ENCODE measurements around the gene KPNB1.
"Not testable (repeated sequence)": the region's sequence is repeated elsewhere in the genome, so short reads cannot be mapped to it uniquely, and the experiment has no call there.

The KPNB1 gene

DNA sequence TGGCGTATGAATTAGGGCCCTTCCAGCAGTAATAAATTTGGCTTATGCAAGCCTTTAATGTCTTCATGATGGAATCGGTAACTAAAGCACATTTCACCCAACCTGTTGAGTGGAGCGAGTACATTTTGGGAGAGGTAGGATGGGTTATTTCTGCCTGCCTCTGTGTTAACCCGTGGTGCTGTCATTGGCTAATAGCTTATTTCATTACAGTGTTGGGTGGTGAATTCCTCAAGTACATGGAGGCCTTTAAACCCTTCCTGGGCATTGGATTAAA, 26.4 kb downstream of the KPNB1 start:
- Mint-ChIP-seq H3K4me1 (peaks cover 14% of the 10 kb centered on the region), H3K4me3 (no peak overlapping the region), H3K27me3 (ENCODE audit: low read depth, poor library complexity) (no peaks in the 10 kb centered on the region), H3K36me3 (ENCODE audit: low read depth) (peaks cover 82% of the 10 kb centered on the region), H3K27ac (no peak overlapping the region), H3K9me3 (no peaks in the 10 kb centered on the region)
- DNase-seq = no peak
- TF ChIP-seq, protein P1, sequence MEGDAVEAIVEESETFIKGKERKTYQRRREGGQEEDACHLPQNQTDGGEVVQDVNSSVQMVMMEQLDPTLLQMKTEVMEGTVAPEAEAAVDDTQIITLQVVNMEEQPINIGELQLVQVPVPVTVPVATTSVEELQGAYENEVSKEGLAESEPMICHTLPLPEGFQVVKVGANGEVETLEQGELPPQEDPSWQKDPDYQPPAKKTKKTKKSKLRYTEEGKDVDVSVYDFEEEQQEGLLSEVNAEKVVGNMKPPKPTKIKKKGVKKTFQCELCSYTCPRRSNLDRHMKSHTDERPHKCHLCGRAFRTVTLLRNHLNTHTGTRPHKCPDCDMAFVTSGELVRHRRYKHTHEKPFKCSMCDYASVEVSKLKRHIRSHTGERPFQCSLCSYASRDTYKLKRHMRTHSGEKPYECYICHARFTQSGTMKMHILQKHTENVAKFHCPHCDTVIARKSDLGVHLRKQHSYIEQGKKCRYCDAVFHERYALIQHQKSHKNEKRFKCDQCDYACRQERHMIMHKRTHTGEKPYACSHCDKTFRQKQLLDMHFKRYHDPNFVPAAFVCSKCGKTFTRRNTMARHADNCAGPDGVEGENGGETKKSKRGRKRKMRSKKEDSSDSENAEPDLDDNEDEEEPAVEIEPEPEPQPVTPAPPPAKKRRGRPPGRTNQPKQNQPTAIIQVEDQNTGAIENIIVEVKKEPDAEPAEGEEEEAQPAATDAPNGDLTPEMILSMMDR (IDR thresholded peaks at IDR 0.05) = no peak

DNA sequence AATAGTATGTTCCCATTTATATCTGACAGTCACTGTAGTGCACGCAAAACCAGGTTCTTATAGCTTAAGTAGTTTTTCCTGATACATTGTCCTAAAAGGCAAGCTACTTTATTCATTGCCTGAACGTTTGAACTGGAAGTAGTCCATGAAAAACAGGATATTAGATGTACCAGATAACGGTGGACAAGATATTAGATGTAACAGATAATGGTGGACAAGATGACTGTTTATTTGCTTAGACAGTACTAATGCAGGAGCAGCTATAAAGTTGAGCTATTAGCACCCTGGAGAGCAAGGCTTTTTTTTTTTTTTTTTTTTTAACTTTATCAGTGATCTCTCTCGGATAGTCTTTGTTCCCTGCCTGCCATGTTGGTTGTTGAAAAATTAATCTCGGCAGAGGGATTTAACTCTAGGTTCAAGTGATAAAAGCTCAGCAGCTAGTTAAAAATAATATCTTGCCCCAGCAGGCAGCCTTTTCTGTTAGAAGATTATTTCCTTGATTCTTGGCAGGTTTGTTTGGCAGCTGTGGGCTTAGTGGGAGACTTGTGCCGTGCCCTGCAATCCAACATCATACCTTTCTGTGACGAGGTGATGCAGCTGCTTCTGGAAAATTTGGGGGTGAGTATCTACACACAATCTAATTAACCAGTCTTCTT, 26.9 kb downstream of the KPNB1 start:
- no peak overlapping the region for H3K4me3 Mint-ChIP-seq
- H3K36me3 Mint-ChIP-seq (ENCODE audit: low read depth) = peaks cover 80% of the 10 kb centered on the region
- no peak overlapping the region for H3K27ac Mint-ChIP-seq
- H3K27me3 Mint-ChIP-seq (ENCODE audit: low read depth, poor library complexity) = no peaks in the 10 kb centered on the region
- H3K9me3 Mint-ChIP-seq = no peaks in the 10 kb centered on the region
- no peak for DNase-seq
- TF ChIP-seq, protein P1 (IDR thresholded peaks at IDR 0.05) = no peak
- peaks cover 14% of the 10 kb centered on the region for H3K4me1 Mint-ChIP-seq

DNA sequence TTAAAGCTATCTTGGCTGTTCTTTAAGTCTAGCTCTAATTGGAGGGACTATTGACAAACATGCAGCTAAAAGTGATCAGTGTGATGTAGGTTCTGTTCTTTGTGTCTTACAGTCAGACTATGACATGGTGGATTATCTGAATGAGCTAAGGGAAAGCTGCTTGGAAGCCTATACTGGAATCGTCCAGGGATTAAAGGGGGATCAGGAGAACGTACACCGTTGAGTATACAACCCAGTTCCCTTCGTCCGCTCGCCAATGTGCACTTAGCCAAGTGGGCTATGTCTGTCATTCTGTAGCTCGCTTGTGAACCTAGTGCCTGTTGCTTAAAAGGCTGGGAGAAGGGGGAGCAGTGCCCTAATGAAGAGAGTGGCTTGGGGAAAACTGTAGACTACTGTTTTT, 28.5 kb downstream of the KPNB1 start:
- H3K4me3 Mint-ChIP-seq = no peak overlapping the region
- no peaks in the 10 kb centered on the region for H3K9me3 Mint-ChIP-seq
- H3K4me1 Mint-ChIP-seq = peaks cover 24% of the 10 kb centered on the region
- H3K27ac Mint-ChIP-seq = no peak overlapping the region
- TF ChIP-seq, protein P1 (IDR thresholded peaks at IDR 0.05) = no peak
- H3K27me3 Mint-ChIP-seq (ENCODE audit: low read depth, poor library complexity) = no peaks in the 10 kb centered on the region
- no peak for DNase-seq
- peaks cover 90% of the 10 kb centered on the region for H3K36me3 Mint-ChIP-seq (ENCODE audit: low read depth)

DNA sequence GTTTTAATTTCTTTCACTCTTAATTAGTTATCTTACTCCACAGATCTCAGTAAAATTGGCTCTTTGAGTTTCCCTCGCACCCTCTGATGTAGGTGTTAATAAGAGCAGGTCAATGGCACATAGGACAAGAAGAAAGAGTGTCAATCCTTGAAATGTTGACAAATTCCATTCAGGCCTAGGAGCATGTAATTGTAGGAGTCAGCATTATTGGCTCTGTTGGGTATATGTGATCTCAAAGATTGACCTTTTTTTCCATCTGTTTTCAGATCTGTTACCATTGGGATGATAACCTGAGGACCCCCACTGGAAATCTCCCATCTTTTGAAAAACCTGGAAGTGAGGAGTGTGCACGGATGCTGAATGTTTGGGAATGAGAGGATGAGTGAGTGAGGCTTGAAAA, 32.4 kb downstream of the KPNB1 start:
- Mint-ChIP-seq H3K36me3 (ENCODE audit: low read depth) (peaks cover 81% of the 10 kb centered on the region), H3K27ac (peak overlapping the region; percentile 49), H3K9me3 (no peaks in the 10 kb centered on the region), H3K27me3 (ENCODE audit: low read depth, poor library complexity) (no peaks in the 10 kb centered on the region), H3K4me1 (peaks cover 34% of the 10 kb centered on the region), H3K4me3 (no peak overlapping the region)
- TF ChIP-seq, protein P1 (IDR thresholded peaks at IDR 0.05) = no peak
- DNase-seq = no peak

DNA sequence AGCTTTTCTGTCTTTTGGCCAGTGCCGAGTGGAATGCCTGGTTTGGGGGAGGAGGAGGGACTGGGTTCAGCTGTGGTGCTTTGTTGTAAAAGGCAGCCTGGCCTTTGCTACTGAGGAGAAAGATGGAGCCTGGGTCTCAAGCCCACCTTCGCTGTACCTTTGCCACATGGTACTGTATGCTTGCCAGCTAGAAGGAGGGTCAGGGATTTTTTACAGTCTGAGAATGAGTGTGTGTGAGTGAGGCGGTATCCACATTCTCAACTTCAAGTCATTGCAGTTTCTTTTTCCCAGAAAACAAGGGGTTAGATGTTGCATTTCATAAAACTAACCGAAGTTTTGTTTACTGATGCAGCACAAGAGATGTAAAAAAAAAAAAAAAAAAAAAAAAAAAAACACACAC, 33.0 kb downstream of the KPNB1 start:
- not testable (repeated sequence) for H3K4me3 Mint-ChIP-seq; H3K9me3 Mint-ChIP-seq; DNase-seq; H3K27me3 Mint-ChIP-seq (ENCODE audit: low read depth, poor library complexity)
- Mint-ChIP-seq H3K27ac (peak overlapping the region; percentile 49), H3K36me3 (ENCODE audit: low read depth) (peaks cover 75% of the 10 kb centered on the region), H3K4me1 (peaks cover 40% of the 10 kb centered on the region)

DNA sequence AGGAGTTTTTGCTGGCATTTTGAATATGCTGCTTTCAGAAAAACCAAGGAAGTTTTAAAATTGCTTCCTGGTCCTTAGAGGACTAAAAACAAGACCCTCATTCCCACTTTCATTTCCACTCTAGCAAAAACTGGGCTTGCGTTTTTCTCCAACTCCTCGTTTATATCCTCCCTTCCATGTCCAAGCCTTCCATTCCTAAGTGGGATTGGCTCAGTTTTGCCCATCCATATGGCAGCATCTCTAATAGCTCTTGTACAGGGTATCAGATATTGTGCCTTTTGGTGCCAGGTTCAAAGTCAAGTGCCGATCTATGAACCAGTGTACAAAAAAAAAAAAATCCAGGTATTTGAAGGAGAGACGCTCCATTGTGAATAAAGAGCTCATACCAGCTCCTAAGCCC, 34.3 kb downstream of the KPNB1 start:
- Mint-ChIP-seq H3K27ac (peak overlapping the region; percentile 89), H3K4me1 (peaks cover 40% of the 10 kb centered on the region), H3K27me3 (ENCODE audit: low read depth, poor library complexity) (no peaks in the 10 kb centered on the region), H3K36me3 (ENCODE audit: low read depth) (peaks cover 66% of the 10 kb centered on the region), H3K4me3 (no peak overlapping the region), H3K9me3 (no peaks in the 10 kb centered on the region)
- no peak for DNase-seq
- TF ChIP-seq, protein P1 (IDR thresholded peaks at IDR 0.05) = no peak

Data from nephron progenitor cell (in vitro differentiated cells).